PC-9 (cell line): Measurements from ENCODE around the gene FGD4.

Source experiments
- EZH2 ChIP-seq: fragments of 200-600 bp; sonication (generic); IDR thresholded peaks from 2 replicates; pipeline ENCODE4 v1.8.0; 2017; ENCODE audit warnings: antibody characterized with exemption, low read depth
- TF ChIP-seq, protein P1 (sequence below): fragments of 200-600 bp; sonication (generic); conservative IDR thresholded peaks from 2 replicates; pipeline ENCODE4 v1.6.1; 2017; ENCODE audit warnings: mixed run types, antibody characterized with exemption, mild to moderate bottlenecking, moderate library complexity

DNA sequence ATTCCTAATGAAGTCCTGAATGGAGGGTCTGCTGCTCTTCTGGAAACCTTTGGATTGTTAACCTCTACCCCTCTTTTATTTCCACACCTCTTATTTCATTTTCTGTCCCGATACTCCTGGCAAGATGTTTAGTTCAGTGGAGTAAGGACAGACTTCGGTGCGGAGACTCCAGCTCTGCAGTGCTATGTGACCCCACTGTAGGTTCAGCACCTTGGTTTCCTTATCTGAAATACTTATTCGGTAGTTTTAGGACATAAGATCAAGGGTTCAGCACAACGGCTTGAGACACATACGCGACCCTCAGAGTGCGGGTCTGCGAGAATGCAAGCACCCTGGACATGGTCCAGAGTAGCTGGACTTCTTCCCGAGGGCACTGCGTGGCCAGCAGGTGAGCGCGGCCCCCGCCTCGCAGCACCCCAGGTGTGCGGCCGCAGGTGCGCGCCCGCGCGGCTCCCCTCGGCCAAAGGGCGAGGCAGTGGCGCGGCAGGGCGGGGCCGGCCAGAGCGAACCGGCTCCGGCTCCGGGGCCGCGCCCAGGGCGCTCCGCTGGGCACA, 465 bp upstream of the FGD4 start:
- TF ChIP-seq, protein P1, sequence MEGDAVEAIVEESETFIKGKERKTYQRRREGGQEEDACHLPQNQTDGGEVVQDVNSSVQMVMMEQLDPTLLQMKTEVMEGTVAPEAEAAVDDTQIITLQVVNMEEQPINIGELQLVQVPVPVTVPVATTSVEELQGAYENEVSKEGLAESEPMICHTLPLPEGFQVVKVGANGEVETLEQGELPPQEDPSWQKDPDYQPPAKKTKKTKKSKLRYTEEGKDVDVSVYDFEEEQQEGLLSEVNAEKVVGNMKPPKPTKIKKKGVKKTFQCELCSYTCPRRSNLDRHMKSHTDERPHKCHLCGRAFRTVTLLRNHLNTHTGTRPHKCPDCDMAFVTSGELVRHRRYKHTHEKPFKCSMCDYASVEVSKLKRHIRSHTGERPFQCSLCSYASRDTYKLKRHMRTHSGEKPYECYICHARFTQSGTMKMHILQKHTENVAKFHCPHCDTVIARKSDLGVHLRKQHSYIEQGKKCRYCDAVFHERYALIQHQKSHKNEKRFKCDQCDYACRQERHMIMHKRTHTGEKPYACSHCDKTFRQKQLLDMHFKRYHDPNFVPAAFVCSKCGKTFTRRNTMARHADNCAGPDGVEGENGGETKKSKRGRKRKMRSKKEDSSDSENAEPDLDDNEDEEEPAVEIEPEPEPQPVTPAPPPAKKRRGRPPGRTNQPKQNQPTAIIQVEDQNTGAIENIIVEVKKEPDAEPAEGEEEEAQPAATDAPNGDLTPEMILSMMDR, result no peak
- no peak for TF ChIP-seq EZH2
